Adrenal gland (tissue), 5 donors: ENCODE data around the gene ARHGEF12.

Experiments
- POLR2A ChIP-seq, 2 donors: fragments of 450-650 bp; IDR thresholded peaks; one replicate each; pipeline ENCODE4 v1.6.1; 2017; ENCODE audit warnings: antibody characterized with exemption in 2 of 2, mild to moderate bottlenecking in 2 of 2, moderate library complexity in 1 of 2
- TF ChIP-seq, protein P1 (sequence below), 6 experiments: fragments of 450-650 bp in 4 of 6; fragments of 200-600 bp in 2 of 6; sonication (generic) in 1 of 6; IDR thresholded peaks; 1 replicate in 5 of 6; 2 replicates in 1 of 6; pipeline versions ENCODE4 v1.5.1 to v1.8.0; 2016 to 2021; ENCODE audit warnings: antibody characterized with exemption in 6 of 6, mild to moderate bottlenecking in 2 of 6, moderate library complexity in 1 of 6
- donor health status: DM: no; HTN: no; CAD: no.

DNA sequence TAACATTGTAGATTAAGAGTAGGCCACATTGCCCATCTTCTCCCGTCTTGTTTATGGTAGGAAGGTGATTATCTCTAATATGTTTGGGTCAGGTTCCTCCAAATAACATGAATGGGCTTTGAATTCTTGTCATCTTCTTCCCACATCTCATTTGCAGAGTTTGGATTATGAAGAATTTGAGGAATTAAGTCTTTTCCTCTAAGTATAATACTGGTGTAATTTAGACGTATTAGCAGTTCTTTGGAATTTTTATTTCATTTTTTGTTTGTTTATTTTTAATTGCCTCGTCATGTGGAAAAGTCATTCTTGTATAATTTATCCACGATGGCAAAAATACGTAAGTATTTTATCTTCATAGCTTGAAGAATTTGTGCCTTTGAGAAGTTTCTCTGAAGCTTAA lies 73.4 kb downstream of the ARHGEF12 start:
- TF ChIP-seq, protein P1, sequence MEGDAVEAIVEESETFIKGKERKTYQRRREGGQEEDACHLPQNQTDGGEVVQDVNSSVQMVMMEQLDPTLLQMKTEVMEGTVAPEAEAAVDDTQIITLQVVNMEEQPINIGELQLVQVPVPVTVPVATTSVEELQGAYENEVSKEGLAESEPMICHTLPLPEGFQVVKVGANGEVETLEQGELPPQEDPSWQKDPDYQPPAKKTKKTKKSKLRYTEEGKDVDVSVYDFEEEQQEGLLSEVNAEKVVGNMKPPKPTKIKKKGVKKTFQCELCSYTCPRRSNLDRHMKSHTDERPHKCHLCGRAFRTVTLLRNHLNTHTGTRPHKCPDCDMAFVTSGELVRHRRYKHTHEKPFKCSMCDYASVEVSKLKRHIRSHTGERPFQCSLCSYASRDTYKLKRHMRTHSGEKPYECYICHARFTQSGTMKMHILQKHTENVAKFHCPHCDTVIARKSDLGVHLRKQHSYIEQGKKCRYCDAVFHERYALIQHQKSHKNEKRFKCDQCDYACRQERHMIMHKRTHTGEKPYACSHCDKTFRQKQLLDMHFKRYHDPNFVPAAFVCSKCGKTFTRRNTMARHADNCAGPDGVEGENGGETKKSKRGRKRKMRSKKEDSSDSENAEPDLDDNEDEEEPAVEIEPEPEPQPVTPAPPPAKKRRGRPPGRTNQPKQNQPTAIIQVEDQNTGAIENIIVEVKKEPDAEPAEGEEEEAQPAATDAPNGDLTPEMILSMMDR (IDR thresholded peaks at IDR 0.05) = no peak
- no peak for TF ChIP-seq POLR2A (IDR thresholded peaks at IDR 0.05)
